ENCODE results near the gene PWWP2B. TPM values are rescaled to one million over a fixed set of nuclear protein-coding genes. Genes with fewer than 3 reads are reported as not detected.

PWWP2B gene
- total and polyA plus RNA-seq, 2 of the 13 experiments (the other 11 are each of a cell fraction or from before 2014, with no cell fraction given) = 2.3 to 4.7 TPM

- TF ChIP-seq ETV6 (CRISPR knock-in tag; conservative IDR thresholded peaks at IDR 0.05) (no peak), MYPOP (CRISPR knock-in tag; IDR thresholded peaks at IDR 0.05) (peak; percentile 42; the same call in 1 of the 2 replicates), ZNF343 (CRISPR knock-in tag; IDR thresholded peaks at IDR 0.05) (no peak), CHD4 (IDR thresholded peaks at IDR 0.05; ENCODE audit: borderline replicate concordance, low read length) (no peak), CREBL2 (CRISPR knock-in tag; IDR thresholded peaks at IDR 0.05; ENCODE audit: borderline replicate concordance) (no peak), KMT2B (CRISPR knock-in tag; IDR thresholded peaks at IDR 0.05) (no peak), DR1 (CRISPR knock-in tag; IDR thresholded peaks at IDR 0.05) (peak; percentile 35; the same call in 1 of the 2 replicates), ZNF263 (CRISPR knock-in tag; IDR thresholded peaks at IDR 0.05) (peak; percentile 62), YEATS4 (CRISPR knock-in tag; IDR thresholded peaks at IDR 0.05; ENCODE audit: borderline replicate concordance) (peak; percentile 38; the same call in 1 of the 2 replicates), BCLAF1 (IDR thresholded peaks at IDR 0.05) (no peak), ZNF441 (CRISPR knock-in tag; IDR thresholded peaks at IDR 0.05; ENCODE audit: borderline replicate concordance) (peak; percentile 18; the same call in 1 of the 2 replicates), ETV5 (CRISPR knock-in tag; IDR thresholded peaks at IDR 0.05; ENCODE audit: borderline replicate concordance) (no peak; the same call in 1 of the 2 replicates), ZBTB25 (CRISPR knock-in tag; IDR thresholded peaks at IDR 0.05) (no peak), SOX13 (IDR thresholded peaks at IDR 0.05) (no peak), SOX13 (CRISPR knock-in tag; conservative IDR thresholded peaks at IDR 0.05 in 1 of 2, IDR thresholded peaks at IDR 0.05 in 1 of 2) (peak in 1 of 2 experiments; percentile 6; a peak in 1 of 4 replicates), KLF11 (CRISPR knock-in tag; IDR thresholded peaks at IDR 0.05) (no peak), ZNF724P (CRISPR knock-in tag; IDR thresholded peaks at IDR 0.05; ENCODE audit: borderline replicate concordance) (no peak), ZNF121 (CRISPR knock-in tag; IDR thresholded peaks at IDR 0.05) (no peak), IKZF4 (CRISPR knock-in tag; IDR thresholded peaks at IDR 0.05; ENCODE audit: borderline replicate concordance, low read depth, not compliant biosample characterization) (no peak), FUBP1 (CRISPR knock-in tag; IDR thresholded peaks at IDR 0.05; ENCODE audit: borderline replicate concordance) (no peak), BORCS8-MEF2B (CRISPR knock-in tag; IDR thresholded peaks at IDR 0.05) (peak; percentile 67; the same call in 1 of the 2 replicates)
Measured at GRCh38 chr10:132395704-132396493, 1.1 kb upstream of the PWWP2B start (continued).
